GM12891 (cell line): ENCODE data around the gene SLC7A11.
"Not testable (repeated sequence)": the region's sequence is repeated elsewhere in the genome, so short reads cannot be mapped to it uniquely, and the experiment has no call there.

Source experiments
- POLR2A ChIP-seq: IDR thresholded peaks from 2 replicates; pipeline ENCODE4 v1.6.1; 2011; ENCODE audit warnings: low read depth, low read length, control low read depth
- POLR2AphosphoS5 ChIP-seq: IDR thresholded peaks from 2 replicates; pipeline ENCODE4 v1.6.1; 2011; ENCODE audit warnings: low read depth, low read length, control low read depth
- POU2F2 ChIP-seq: IDR thresholded peaks from 2 replicates; pipeline ENCODE4 v1.6.1; 2011; ENCODE audit warnings: low read depth, mild to moderate bottlenecking, control low read depth, low read length, moderate library complexity
- SPI1 ChIP-seq: IDR thresholded peaks from 2 replicates; pipeline ENCODE4 v1.6.1; 2011; ENCODE audit warnings: low read depth, low read length, control low read depth
- TAF1 ChIP-seq: IDR thresholded peaks from 2 replicates; pipeline ENCODE4 v1.6.1; 2011; ENCODE audit warnings: low read depth, low read length, control low read depth

DNA sequence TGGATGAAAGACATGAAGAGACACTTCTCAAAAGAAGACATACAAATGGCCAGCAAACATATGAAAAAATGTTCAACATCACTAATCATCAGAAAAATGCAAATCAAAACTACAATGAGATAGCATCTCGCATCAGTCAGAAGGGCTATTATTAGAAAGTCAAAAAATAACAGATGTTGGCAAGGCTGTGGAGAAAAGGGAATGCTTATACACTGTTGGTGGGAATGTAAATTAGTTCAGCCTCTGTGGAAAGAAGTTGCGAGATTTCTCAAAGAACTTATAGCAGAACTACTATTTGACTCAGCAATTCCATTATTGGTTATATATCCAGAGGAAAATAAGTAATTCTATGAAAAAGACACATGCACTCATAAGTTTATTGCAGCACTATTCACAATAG, 31.6 kb downstream of the SLC7A11 start:
- not testable (repeated sequence) for TF ChIP-seq POLR2A, TAF1, POLR2AphosphoS5, POU2F2, SPI1
